ENCODE results near the gene SEC14L1. TPM values are rescaled to one million over a fixed set of nuclear protein-coding genes. Genes with fewer than 3 reads are reported as not detected.

The SEC14L1 gene
- total RNA-seq, 1 experiment from 2014 or later = 81.0 TPM

DNA sequence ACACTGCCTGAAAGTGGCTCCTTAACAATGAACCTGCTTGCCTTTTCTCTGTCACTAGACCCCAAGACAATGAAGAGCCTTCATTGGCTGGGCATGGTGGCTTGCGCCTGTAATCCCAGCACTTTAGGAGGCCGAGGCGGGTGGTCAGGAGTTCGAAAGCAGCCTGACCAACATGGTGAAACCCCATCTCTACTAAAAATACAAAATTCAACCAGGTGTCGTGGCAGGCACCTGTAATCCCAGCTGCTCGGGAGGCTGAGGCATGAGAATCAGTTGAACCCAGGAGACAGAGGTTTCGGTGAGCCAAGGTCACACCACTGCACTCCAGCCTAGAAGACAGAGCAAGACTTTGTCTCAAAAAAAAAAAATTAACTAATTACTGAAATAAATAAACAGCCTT is 45.3 kb upstream of the SEC14L1 start:
- POLR2A ChIA-PET = no interaction called here
- H3K36me3 Mint-ChIP-seq = peaks cover 53% of the 10 kb centered on the region
- H3K9me3 Mint-ChIP-seq = no peaks in the 10 kb centered on the region
- H3K27ac Mint-ChIP-seq = no peak overlapping the region
- TF ChIP-seq ESRRA (CRISPR knock-in tag; IDR thresholded peaks at IDR 0.05; ENCODE audit: borderline replicate concordance) = no peak
- no peaks in the 10 kb centered on the region for H3K27me3 Mint-ChIP-seq (ENCODE audit: low read depth)
- ATAC-seq (no peak), DNase-seq (ENCODE audit: low spot score) (no peak)
- CTCF ChIA-PET = interaction anchor here (1.4 kb wide), 1 partner anchor 9 kb away, joined by 6 read pairs; no protein-coding TSS in a partner anchor
- no peak overlapping the region for H3K4me3 Mint-ChIP-seq
- peaks cover 27% of the 10 kb centered on the region for H3K4me1 Mint-ChIP-seq

DNA sequence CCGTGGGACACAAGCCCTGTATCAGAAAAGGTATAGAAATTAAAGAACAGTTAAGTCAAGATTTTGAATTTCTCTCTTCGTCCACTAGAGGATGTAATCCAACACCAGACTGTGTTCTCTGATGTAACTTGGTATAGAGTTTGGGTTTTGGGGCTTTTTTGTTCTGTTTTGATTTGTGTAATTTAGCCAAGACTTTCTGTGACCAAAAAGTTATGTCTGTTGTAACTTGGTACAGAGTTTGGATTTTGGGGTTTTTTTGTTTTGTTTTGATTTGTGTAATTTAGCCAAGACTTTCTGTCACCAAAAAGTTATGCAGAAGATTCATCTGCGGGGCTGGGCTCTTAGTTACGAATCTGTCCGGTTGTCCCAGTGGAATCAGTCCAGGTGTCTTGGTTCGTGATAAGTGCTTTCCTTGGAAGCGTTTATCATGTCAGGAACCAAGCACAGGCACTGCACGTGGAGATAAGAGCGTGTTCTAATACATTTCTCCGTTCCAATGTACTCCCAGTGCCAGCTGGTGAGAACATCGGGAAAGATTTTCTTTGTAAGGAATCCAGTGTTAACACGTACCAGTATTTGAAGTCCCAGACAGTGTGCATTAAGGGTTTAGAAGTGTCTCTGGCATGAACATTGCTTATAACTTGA is 44.1 kb upstream of the SEC14L1 start:
- ATAC-seq = no peak
- peak overlapping the region; percentile 60 for H3K27ac Mint-ChIP-seq
- no peaks in the 10 kb centered on the region for H3K27me3 Mint-ChIP-seq (ENCODE audit: low read depth)
- H3K4me1 Mint-ChIP-seq = peaks cover 32% of the 10 kb centered on the region
- H3K9me3 Mint-ChIP-seq = no peaks in the 10 kb centered on the region
- ChIA-PET CTCF (interaction anchor here (0.7 to 1.4 kb wide), 2 partner anchors 10 to 151 kb away, joined by 3 to 6 read pairs; no protein-coding TSS in a partner anchor), POLR2A (interaction anchor here (0.6 kb wide), 2 partner anchors 10 to 59 kb away, joined by 3 to 4 read pairs; no protein-coding TSS in a partner anchor)
- H3K4me3 Mint-ChIP-seq = no peak overlapping the region
- no peak for DNase-seq (ENCODE audit: low spot score)
- peaks cover 44% of the 10 kb centered on the region for H3K36me3 Mint-ChIP-seq
- TF ChIP-seq MAX (CRISPR knock-in tag; IDR thresholded peaks at IDR 0.05) (no peak), SMAD3 (CRISPR knock-in tag; IDR thresholded peaks at IDR 0.05; ENCODE audit: borderline replicate concordance) (no peak), ZNF219 (CRISPR knock-in tag; IDR thresholded peaks at IDR 0.05; ENCODE audit: borderline replicate concordance) (no peak), NFYB (CRISPR knock-in tag; conservative IDR thresholded peaks at IDR 0.05; ENCODE audit: low read depth) (no peak), NR1H2 (CRISPR knock-in tag; IDR thresholded peaks at IDR 0.05) (no peak), ZBTB21 (CRISPR knock-in tag; IDR thresholded peaks at IDR 0.05; ENCODE audit: borderline replicate concordance) (no peak), TCF7 (CRISPR knock-in tag; IDR thresholded peaks at IDR 0.05; ENCODE audit: low read depth) (no peak), TP53 (CRISPR knock-in tag; IDR thresholded peaks at IDR 0.05) (no peak), USF1 (CRISPR knock-in tag; IDR thresholded peaks at IDR 0.05) (no peak), SOX15 (CRISPR knock-in tag; IDR thresholded peaks at IDR 0.05) (no peak), GRHL2 (CRISPR knock-in tag; IDR thresholded peaks at IDR 0.05; ENCODE audit: insufficient replicate concordance, severe bottlenecking) (no peak), IRF2 (CRISPR knock-in tag; IDR thresholded peaks at IDR 0.05; ENCODE audit: borderline replicate concordance, low read depth) (no peak), EMX1 (CRISPR knock-in tag; IDR thresholded peaks at IDR 0.05) (no peak)
- TF ChIP-seq, protein P1, sequence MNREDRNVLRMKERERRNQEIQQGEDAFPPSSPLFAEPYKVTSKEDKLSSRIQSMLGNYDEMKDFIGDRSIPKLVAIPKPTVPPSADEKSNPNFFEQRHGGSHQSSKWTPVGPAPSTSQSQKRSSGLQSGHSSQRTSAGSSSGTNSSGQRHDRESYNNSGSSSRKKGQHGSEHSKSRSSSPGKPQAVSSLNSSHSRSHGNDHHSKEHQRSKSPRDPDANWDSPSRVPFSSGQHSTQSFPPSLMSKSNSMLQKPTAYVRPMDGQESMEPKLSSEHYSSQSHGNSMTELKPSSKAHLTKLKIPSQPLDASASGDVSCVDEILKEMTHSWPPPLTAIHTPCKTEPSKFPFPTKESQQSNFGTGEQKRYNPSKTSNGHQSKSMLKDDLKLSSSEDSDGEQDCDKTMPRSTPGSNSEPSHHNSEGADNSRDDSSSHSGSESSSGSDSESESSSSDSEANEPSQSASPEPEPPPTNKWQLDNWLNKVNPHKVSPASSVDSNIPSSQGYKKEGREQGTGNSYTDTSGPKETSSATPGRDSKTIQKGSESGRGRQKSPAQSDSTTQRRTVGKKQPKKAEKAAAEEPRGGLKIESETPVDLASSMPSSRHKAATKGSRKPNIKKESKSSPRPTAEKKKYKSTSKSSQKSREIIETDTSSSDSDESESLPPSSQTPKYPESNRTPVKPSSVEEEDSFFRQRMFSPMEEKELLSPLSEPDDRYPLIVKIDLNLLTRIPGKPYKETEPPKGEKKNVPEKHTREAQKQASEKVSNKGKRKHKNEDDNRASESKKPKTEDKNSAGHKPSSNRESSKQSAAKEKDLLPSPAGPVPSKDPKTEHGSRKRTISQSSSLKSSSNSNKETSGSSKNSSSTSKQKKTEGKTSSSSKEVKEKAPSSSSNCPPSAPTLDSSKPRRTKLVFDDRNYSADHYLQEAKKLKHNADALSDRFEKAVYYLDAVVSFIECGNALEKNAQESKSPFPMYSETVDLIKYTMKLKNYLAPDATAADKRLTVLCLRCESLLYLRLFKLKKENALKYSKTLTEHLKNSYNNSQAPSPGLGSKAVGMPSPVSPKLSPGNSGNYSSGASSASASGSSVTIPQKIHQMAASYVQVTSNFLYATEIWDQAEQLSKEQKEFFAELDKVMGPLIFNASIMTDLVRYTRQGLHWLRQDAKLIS (CRISPR knock-in tag; IDR thresholded peaks at IDR 0.05; ENCODE audit: borderline replicate concordance) = no peak
- TF ChIP-seq, protein P2, sequence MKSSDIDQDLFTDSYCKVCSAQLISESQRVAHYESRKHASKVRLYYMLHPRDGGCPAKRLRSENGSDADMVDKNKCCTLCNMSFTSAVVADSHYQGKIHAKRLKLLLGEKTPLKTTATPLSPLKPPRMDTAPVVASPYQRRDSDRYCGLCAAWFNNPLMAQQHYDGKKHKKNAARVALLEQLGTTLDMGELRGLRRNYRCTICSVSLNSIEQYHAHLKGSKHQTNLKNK (CRISPR knock-in tag; IDR thresholded peaks at IDR 0.05) = no peak
- TF ChIP-seq, protein P3, sequence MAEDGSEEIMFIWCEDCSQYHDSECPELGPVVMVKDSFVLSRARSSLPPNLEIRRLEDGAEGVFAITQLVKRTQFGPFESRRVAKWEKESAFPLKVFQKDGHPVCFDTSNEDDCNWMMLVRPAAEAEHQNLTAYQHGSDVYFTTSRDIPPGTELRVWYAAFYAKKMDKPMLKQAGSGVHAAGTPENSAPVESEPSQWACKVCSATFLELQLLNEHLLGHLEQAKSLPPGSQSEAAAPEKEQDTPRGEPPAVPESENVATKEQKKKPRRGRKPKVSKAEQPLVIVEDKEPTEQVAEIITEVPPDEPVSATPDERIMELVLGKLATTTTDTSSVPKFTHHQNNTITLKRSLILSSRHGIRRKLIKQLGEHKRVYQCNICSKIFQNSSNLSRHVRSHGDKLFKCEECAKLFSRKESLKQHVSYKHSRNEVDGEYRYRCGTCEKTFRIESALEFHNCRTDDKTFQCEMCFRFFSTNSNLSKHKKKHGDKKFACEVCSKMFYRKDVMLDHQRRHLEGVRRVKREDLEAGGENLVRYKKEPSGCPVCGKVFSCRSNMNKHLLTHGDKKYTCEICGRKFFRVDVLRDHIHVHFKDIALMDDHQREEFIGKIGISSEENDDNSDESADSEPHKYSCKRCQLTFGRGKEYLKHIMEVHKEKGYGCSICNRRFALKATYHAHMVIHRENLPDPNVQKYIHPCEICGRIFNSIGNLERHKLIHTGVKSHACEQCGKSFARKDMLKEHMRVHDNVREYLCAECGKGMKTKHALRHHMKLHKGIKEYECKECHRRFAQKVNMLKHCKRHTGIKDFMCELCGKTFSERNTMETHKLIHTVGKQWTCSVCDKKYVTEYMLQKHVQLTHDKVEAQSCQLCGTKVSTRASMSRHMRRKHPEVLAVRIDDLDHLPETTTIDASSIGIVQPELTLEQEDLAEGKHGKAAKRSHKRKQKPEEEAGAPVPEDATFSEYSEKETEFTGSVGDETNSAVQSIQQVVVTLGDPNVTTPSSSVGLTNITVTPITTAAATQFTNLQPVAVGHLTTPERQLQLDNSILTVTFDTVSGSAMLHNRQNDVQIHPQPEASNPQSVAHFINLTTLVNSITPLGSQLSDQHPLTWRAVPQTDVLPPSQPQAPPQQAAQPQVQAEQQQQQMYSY (CRISPR knock-in tag; IDR thresholded peaks at IDR 0.05) = no peak
- TF ChIP-seq, protein P4, sequence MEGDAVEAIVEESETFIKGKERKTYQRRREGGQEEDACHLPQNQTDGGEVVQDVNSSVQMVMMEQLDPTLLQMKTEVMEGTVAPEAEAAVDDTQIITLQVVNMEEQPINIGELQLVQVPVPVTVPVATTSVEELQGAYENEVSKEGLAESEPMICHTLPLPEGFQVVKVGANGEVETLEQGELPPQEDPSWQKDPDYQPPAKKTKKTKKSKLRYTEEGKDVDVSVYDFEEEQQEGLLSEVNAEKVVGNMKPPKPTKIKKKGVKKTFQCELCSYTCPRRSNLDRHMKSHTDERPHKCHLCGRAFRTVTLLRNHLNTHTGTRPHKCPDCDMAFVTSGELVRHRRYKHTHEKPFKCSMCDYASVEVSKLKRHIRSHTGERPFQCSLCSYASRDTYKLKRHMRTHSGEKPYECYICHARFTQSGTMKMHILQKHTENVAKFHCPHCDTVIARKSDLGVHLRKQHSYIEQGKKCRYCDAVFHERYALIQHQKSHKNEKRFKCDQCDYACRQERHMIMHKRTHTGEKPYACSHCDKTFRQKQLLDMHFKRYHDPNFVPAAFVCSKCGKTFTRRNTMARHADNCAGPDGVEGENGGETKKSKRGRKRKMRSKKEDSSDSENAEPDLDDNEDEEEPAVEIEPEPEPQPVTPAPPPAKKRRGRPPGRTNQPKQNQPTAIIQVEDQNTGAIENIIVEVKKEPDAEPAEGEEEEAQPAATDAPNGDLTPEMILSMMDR (IDR thresholded peaks at IDR 0.05) = no peak
- TF ChIP-seq, protein P5, sequence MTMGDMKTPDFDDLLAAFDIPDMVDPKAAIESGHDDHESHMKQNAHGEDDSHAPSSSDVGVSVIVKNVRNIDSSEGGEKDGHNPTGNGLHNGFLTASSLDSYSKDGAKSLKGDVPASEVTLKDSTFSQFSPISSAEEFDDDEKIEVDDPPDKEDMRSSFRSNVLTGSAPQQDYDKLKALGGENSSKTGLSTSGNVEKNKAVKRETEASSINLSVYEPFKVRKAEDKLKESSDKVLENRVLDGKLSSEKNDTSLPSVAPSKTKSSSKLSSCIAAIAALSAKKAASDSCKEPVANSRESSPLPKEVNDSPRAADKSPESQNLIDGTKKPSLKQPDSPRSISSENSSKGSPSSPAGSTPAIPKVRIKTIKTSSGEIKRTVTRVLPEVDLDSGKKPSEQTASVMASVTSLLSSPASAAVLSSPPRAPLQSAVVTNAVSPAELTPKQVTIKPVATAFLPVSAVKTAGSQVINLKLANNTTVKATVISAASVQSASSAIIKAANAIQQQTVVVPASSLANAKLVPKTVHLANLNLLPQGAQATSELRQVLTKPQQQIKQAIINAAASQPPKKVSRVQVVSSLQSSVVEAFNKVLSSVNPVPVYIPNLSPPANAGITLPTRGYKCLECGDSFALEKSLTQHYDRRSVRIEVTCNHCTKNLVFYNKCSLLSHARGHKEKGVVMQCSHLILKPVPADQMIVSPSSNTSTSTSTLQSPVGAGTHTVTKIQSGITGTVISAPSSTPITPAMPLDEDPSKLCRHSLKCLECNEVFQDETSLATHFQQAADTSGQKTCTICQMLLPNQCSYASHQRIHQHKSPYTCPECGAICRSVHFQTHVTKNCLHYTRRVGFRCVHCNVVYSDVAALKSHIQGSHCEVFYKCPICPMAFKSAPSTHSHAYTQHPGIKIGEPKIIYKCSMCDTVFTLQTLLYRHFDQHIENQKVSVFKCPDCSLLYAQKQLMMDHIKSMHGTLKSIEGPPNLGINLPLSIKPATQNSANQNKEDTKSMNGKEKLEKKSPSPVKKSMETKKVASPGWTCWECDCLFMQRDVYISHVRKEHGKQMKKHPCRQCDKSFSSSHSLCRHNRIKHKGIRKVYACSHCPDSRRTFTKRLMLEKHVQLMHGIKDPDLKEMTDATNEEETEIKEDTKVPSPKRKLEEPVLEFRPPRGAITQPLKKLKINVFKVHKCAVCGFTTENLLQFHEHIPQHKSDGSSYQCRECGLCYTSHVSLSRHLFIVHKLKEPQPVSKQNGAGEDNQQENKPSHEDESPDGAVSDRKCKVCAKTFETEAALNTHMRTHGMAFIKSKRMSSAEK (CRISPR knock-in tag; IDR thresholded peaks at IDR 0.05; ENCODE audit: borderline replicate concordance) = no peak

Measured in WTC11 (cell line).